Inferior parietal cortex (tissue), 1 donor: ENCODE measurements around the gene SLC2A2.
A peak's percentile ranks its signal among the peaks of the same experiment; 100 is the strongest.

ENCODE experiments used
- DNase-seq: peaks from one replicate; pipeline ENCODE4 v3.0.0-alpha.2; 2016; ENCODE audit errors: extremely low spot score

Gene SLC2A2

DNA sequence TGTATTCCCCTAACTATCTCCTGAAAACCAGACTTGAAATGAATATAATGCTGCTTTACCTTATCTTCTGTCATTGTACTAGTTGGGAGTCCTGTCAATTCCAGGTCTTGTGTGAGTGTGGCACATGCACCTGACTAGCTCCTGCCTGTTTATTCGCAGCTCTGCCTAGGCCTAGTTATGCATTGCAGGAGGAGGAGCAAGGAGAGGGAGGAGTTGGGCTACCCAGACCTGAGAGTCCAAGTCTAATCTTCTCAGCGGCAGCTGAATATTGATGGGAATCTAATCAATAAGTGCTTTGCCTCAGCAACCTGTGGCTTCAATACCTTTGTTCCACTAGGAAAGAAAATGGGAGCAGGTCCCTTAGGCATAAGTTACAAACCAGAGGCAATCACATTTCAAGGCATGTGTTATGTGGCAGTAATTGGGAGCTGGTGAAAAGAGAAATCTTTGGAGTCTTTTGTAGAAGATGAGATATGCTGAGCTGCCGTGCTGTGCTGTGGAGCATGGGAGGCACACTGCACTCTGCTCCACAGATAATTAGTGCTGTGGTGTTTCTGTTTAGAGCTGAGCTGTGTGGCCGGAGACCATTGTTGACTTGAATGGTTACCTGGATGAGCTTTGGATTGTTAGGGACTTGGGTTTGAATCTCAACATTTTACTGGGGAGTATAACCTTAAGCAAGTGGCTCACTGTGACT lies at the start of gene SLC2A2:
Gene SLC2A2 (minus strand): TSS at position 124 of the 697 bp plus-strand sequence. CDS start 50 bp downstream, at position 74.
- no peak for DNase-seq

DNA sequence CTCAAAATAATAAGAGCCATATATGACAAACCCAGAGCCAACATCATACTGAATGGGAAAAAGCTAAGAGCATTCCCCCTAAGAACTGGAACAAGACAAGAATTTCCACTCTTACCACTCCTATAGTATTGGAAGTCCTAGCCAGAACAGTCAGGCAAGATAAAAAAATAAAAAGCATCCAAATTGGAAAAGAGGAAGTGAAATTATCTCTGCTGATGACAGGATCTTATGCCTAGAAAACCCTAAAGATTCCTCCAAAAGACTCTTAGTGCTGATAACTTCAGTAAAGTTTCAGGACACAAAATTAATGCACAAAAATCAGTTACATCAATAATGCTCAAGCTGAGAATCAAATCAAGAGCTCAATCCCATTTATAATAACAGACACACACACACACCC lies 45.9 kb upstream of the SLC2A2 start:
- DNase-seq: no peak

DNA sequence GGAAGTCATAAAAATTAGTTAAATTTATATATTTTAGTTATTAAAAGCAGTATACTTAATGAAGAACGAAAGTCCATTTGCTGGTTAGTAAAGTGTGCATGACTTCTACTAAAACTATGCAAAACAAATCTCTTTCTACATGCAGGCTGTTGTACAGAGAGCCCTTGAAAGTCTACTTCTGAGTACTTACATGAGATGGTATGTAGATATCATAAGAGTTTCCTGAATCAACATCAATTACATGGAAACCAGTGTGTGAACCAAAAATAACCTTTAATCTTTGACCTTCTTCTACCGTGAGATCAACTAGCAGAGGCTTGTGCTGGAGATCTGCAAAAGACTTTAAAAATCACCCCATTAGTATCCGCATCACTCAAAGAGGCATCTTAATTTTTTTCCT lies 42.1 kb upstream of the SLC2A2 start:
- DNase-seq: no peak

DNA sequence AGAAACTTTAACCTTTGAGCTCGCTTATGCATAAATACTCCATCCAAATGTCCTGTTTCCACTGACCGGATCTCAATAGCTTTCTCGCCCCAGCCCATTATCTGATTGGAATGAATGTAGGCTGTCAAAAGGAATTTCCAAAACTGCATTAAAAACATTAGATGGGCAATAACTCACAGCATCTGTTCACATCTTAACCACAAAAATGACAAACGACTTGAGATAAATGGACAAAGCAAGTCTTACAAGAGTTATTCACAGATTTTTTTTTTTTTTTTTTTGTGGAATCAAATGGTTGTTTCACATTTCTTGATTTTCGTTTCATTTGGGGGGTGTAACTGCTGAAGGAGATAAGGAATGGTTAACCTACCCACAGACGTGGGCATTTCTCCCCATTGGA lies 39.7 kb upstream of the SLC2A2 start:
- DNase-seq: no peak

DNA sequence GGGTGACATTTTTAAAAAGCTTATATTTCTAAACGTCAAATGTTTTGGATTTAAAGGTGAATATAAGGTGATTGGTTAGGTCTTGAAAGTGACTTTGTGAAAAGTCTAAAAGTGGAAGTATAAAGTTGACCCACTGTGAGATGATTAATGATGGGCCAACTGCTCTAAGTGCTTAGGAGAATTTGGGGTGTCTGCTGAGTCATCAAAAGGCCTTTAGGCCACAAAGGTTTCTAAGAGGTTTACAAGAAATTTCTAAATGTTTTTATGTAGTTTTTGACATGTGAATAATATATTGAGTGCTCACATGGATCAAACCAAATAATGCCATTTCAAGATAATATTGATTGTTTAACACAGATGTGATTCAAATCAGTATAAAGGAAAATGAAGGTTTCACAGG lies 39.2 kb upstream of the SLC2A2 start:
- DNase-seq: no peak

DNA sequence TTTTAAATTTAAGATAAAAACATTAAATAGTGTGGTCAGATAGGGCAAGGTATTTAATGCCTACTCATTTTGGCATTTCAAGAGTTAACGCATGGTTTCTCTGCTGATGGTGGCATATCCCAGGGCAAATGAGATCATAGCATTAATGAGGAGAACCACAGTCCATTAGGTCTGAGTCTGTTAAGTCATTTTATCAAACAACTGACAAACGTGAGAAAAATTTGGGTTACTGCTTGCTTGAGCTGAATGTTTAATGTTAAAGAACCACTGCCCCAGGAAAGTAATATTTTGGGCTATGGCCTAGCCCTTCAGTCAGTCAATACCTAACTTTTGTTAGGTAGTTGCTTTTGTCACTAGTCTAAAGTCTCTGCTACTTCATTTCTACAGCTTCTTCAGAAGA lies 37.9 kb upstream of the SLC2A2 start:
- no peak for DNase-seq

DNA sequence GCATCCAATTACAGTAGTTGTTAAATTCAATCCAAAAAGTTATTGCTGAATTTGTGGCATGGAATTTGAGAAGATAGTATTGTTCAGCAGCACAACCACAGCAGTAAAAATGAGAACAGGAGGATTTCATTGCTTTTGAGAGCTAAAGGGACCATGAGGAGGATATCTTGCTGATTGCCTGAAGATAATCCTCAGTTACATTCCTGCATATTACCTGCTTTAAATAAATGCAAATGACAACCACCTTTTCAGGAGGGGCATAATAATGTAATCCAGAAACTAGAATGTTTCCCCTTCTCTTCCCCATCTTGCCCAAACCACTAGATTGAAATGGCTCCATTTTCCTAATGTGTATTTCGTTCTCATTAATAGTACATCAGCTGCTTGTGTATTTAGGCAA lies 35.2 kb upstream of the SLC2A2 start:
- no peak for DNase-seq

DNA sequence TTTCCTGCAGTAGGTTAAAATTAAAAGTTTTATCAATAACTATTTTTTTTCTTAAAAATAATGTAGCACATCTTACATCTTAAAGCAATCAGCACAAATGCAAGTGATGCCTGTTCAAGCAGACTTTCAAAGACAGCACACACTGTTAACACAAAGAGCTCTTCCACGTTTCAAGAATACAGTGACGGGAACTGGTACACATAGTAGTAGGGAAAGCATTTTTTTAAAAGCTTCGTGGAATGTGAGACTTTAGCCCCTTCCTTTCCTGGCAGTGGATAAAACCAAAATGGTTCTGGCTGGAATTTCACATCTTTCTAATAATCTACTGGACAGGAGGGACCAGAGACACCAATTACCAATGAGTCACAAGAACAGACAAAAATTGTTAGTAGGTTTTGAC lies 33.5 kb upstream of the SLC2A2 start:
- DNase-seq: no peak

DNA sequence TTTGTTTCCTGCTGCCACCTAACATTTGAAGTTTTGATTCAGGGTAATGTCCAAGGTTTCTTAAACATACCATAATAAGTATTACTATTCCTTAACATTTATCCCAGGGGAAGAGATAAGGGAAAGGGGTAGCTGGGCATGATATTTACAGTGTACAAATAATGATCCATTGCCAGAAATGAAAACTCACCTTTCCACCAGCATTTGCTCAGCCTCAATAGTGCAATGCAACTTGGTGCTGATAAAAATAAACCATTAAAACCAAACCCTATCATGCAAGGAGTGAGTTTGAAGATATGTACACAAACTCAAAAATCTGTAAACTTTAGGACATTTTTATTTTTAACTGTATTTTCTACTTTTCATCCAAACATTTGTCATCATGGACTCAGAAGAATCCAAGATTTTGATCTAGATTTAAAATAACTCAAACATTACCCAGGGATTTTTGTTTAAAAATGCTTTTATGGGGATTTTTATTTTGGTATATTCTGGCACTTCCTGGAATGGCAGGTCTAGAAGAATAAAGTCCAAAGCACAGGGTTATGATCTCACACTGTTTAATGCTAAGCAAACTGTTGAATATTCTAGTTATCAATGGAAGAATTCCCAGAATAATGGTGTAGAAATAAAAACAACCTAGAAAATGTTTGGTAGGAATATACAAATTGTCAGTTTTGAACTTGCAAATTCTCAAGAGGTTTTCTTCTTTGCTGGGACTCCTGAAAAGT lies 32.5 kb upstream of the SLC2A2 start:
- DNase-seq: no peak

DNA sequence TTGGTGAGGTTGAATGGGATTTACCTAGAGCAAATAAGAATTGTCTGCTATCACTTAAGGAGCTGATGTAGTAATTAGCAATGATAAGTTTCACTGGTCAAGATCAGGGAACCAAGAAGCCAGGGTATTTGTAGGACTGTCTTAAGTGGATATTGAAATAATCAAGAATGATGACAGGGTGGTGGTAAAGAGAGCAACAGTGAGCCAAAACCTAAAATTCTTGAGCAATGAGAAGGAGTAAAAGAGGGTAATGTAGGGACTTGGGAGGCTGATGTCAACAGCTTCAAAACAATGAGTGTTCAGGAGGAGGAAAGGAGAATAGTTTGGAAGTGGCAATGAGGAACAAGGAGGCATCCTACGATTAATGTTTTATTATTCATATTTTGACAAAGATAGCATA lies 31.5 kb upstream of the SLC2A2 start:
- DNase-seq: no peak

DNA sequence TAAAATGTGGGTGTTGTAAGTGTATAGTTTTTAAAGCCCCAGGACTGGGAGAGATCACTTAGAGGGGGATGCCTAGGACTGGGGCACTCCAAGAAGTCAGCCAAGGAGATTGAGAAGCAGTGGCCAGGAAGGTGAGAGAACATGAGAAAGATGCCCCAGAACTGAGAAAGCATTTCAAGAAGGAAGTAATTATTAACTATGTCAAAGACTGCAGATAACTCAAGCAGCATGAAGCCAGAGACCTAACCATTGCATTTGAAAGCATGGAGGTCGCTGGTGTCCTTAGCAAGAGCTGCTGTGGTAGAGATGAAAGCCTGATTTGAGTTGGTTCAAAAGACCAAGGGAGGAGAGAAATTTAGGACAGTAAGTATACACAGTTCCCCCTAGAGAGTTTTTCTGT lies 30.6 kb upstream of the SLC2A2 start:
- no peak for DNase-seq

DNA sequence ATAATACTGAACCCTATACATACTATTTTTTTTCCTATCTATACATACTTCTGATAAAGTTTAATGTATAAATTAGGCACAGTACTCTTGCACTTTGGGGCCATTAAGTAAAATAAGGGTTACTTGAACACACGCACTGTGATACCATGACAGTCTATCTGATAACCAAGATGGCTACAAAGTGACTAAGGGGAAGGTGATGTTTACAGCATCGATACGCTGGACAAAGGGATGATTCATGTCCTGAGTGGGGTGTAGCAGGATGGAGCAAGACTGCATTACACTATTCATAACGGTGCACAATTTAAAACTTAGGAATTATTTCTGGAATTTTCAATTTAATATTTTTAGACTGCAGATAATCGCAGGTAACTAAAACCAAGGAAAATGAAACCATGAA lies 30.0 kb upstream of the SLC2A2 start:
- no peak for DNase-seq

DNA sequence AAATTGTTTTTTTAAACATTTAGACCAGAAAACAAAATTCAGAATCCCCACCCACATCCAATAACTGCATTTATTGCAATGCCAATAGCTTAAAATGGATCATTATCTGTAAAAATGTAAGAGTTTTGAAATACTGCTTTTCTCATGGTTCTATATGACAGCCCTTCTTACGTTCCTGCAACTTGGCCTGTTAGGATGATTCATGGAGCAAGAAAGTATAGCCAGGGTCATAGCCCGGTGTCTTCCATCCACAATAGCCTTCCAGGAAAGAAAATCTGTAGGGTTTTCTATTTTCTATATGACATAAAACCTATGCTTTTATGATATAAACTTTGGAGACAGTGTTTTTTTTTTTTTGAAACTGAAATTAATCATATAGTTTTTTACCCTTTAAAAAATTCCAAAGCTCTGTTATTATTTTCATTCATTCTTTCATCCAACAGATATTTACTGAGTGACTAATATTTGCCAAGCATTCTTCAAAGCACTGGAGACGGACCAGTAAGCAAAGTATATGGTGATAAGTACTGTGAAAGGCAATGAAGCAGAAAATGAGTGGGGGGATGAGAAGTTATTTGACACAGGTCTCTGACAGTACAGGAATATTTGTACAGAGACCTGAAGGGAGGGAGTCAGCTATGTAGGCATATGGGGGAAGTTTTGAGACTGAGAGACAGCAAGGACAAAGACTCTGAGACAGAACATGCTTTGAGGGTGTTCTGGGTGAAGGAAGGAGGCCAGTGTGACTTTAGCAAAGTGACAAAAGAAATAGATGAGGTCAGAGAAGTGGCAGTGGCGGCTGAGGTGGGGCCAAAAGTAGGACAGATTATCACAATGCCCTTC lies 29.0 kb upstream of the SLC2A2 start:
- DNase-seq: no peak

DNA sequence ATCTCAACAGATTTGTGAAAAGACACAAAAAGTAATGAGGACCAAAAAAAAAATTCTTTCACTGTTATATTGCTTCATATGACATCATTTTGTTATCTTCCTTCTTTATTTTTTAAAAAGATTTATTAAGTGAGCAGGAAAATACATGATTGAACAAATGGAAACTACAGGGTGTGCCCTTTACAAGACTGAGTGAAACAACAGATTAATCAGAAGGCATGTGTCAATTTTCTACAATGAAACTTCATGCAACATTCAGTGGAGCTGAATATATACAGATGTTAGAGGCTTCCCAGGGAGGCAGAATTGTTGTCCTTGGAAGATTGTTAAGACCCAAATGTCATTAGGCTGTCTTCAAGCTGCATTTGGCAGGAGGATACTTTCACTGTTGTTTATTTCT lies 28.4 kb upstream of the SLC2A2 start:
- DNase-seq: no peak

DNA sequence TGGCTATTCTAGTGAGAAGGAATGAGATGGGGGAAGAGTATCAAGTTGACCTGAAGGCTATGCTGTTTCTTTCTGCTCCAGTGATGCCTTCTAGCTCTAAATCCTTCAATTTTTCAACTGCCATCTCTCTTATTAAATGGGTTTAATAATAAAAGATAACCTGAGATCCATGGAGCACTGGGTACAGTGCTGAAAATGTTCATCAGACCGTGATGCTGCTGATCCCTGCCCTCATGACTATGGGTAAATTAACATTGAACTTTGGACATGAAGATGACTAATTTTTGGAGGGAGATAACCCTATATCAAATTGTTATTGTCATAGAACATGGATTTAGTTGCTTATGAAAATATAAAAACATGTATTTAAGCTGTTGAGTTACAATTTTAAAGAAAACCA lies 27.7 kb upstream of the SLC2A2 start:
- no peak for DNase-seq

DNA sequence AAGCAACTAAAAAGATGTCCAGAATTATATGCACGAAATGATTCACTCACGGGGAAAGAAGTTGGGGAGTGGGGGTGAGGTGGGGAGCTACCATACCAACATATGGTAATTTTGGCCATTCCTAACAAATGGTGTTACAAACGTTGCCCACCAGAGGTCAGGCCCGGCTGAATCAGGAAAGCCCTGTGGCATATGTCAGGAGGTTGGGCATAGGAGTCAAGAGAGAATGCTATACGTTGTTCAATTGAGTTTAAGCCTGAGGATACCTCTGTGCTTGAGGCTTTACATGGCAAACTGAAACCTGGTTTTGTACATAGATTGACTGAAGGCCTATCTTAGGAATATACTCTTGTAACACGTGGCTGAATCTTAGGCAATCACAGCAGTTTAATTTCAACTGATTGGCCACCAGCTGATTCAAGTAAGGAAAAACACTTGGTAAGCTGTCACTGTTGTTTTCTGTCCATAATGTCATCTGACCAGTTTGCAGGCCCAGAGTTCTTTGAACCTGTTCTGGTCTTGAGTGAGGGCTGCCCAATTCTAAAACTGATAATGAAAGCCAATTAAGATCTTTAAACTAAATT lies 23.4 kb upstream of the SLC2A2 start:
- peak; percentile 57 for DNase-seq

DNA sequence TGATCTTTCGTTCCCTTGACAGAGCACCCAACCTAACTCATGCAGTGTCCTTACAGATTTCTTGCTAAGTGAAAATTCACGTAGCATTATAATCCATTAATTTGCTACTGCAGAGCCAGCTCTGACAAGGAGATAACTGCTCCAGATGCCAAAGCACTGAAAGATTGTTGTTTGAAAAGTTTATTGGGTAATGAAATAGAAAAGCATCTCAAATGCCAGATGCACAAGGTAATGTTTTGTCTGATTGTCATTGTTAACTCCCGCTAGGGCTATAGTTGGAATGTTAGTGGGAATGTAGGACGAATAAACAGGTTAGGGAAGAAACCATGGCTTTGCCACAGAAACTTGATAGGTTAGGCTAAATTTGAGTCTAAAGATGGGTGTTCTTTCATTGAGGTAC lies 20.2 kb upstream of the SLC2A2 start:
- DNase-seq: no peak

DNA sequence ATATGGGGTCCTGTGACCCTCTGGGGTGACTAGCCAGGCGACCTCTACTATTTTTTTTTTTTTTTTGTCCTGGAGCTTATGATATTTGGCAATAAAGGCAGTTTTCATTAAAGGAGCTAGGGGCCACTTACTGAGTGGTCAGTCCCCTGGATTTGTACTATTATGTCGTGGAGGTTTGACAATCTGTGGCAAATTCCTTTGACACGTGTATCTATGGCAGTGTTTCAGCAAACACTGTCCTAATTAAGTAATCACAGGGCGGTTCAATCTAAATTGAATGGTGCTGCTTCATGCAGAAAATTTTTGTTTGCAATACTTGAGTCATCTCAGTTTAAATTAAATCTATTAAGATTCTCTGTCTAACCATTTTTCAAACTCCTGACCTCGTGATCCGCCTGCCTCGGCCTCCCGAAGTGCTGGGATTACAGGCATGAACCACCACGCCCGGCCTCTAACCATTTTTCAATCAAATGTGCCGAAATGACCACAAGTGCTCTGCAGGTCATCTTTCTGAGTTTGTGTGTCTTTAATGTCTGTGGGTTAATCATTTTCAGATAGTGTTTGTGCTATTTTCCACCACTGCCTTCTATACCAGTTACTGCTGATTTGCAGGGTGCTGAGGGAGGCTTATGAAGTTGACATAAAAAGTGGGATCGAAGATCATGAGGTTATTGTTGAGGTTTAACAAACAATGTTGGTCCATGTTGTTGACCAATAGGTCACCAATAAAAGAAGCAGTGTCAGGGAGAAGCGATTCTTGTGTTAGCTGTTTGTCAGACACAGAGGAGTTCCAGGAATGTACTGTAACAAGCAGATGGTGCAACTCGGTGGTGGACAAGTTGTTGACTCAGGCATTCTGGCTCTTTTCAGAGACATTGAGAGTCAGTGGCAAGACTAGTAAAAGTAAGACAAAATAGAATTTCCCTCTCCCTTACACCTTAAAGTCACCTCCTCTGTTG lies 18.6 kb upstream of the SLC2A2 start:
- DNase-seq: no peak

DNA sequence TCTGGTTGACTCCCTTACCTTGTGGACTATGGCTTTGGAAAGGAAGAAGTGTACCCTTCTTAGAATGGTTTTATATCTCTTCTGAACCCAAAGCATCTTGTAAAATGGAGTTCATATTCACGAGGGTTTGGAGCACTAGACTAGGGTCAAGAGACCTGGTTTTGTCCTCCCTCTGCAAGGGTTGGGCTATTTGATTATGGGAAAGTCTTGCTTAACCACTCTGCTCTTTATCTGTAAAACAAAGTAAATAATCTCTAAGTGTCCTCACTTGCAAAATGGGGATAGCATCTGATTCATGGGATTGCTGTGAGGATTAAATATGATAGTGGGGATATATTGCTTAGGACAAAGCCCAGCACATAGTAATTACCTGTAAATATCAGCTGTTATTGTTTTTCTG lies 17.9 kb upstream of the SLC2A2 start:
- DNase-seq: no peak

DNA sequence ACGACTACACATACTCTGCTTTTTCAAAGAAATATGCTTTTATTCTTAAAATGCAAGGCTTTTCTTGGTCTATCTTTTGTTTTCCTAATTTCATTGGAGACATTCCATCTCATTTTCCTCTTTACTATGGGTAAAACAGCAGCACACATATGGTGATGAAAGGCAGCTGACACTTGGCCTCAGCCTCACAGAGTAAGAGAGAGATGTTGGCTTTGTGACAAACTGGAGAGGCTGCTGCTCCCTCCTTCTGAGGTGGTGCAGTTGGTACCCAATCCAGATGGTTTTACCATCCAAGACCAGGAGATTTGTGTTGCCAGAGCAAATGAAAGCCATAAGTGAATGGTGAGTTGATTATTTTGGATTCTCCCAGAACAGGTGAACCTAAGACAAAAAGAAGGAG lies 13.2 kb upstream of the SLC2A2 start:
- no peak for DNase-seq

DNA sequence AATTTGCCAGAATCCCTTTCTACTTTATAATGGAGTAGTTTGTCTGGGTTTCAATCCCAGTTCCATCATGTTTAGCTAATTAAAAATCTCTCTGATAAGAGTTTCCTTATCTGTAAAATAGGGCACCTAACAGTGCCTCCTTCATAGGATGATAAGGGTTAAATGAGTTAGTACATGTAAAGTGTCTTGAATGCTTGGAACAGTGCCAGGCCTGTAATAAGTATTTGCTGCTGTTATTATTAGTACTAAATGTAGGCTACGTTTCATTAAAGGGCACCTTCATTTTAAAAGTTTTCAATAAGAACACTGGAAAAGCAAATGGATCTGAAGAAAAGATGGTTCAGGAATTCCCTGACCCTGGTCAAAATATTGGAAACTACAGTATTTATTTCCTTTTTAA lies 11.8 kb upstream of the SLC2A2 start:
- DNase-seq: no peak
